Ectodermal cell (in vitro differentiated cells): ENCODE data around the gene UBR4.

Experiments used
- H3K27ac ChIP-seq: 2 replicates; pipeline ENCODE4 v1.7.0; 2013; ENCODE audit warnings: mild to moderate bottlenecking, low read depth, low read length; ENCODE audit not compliant: insufficient read depth, poor library complexity, severe bottlenecking
- H3K27me3 ChIP-seq: 2 replicates; pipeline ENCODE4 v1.7.0; 2013; ENCODE audit warnings: mild to moderate bottlenecking, low read length; ENCODE audit not compliant: insufficient read depth, control insufficient read depth, poor library complexity, severe bottlenecking
- H3K36me3 ChIP-seq: one replicate; pipeline ENCODE4 v1.7.0; 2013; ENCODE audit warnings: low read length; ENCODE audit not compliant: control insufficient read depth, insufficient read depth
- H3K4me1 ChIP-seq: one replicate; pipeline ENCODE4 v1.7.0; 2013; ENCODE audit warnings: low read length; ENCODE audit not compliant: control insufficient read depth, insufficient read depth
- H3K4me3 ChIP-seq: 2 replicates; pipeline ENCODE4 v1.7.0; 2013; ENCODE audit warnings: low read depth, low read length, control low read depth; ENCODE audit not compliant: insufficient read depth
- H3K9me3 ChIP-seq: 2 replicates; pipeline ENCODE4 v1.7.0; 2013; ENCODE audit warnings: mild to moderate bottlenecking, low read length, moderate library complexity; ENCODE audit not compliant: control insufficient read depth
- WGBS, 2 experiments: methylation state at CpG; one replicate each; pipeline ENCODE4 v1.1.7; 2013; ENCODE audit warnings: missing lambda C conversion rate in 2 of 2; 5-methylcytosine and 5-hydroxymethylcytosine counted together

Gene UBR4

DNA sequence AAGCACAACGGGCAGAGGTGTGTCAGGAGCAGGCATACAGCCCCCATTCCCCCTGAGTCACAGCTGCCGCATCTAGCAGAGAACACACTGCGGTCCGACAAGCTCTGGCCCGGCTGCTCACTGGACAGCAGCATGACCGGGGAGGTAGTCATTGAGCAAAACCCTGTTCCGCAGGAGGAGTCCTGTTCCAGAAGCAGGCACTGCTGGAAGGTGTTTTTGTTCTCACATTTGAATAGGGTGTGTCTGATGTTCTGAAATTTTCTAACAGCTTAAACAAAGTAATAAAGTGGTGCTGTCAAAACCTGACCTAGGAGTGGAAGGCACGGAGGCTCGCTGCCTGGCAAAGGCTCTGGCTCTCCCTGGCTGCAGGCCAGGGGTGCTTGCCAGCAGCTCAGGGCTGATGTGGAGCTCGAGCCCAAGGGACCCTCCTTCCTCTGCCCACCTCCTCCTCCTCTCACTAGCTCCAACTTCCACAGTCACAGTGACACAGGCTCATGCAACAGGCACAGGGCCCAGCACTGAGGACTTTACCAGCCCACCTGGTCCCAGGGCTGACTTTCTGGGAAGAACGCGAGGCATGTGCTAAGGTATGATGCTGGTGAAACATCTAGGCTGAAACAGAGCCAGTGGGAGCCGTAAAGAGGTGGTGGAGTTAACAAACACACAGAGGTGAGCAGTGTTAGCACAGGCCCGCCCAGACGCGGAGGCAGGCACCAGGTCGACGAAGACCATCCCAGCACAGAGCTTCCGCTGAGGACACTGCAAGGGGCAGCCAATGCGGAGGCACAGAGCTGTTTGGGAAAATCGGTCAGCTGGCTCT lies 135.0 kb downstream of the UBR4 start:
- WGBS, 2 experiments: 87% methylated on average over 21 of the region's 21 CpGs
- no peaks in the 10 kb centered on the region for H3K9me3 ChIP-seq
- H3K27ac ChIP-seq: no peak overlapping the region
- H3K27me3 ChIP-seq: no peaks in the 10 kb centered on the region
- peaks cover 48% of the 10 kb centered on the region for H3K36me3 ChIP-seq
- peaks cover 9% of the 10 kb centered on the region for H3K4me1 ChIP-seq
- H3K4me3 ChIP-seq: no peak overlapping the region

DNA sequence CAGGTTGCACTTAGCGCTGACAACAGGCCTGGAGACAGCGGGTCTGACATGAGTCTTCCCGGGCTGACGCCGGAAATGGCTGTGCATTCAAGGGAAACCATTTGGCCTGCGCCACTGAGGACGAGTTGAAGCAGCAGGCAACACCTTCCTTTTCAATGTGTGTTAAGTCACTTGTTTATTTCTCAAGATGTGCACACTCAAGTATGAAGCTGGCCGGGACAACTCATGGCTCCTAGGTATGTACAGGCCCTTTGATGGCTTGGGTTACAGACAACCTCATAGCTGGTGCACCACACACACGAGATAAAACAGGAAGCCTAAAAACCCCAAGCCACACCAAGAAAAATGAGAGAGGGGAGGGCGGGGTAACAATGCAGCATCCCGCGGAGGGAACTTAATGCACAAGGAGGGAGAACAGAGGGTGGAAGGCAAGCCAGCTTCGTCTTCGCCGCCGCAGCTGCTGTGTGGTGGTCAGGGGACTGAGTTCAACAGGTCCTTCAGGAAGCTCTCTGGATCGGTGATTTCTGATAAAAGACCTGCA lies 135.6 kb downstream of the UBR4 start:
- Histone ChIP-seq H3K27ac (no peak overlapping the region), H3K4me1 (peaks cover 9% of the 10 kb centered on the region), H3K9me3 (no peaks in the 10 kb centered on the region), H3K27me3 (no peaks in the 10 kb centered on the region), H3K36me3 (peaks cover 42% of the 10 kb centered on the region), H3K4me3 (no peak overlapping the region)
- WGBS, 2 experiments: 94 to 96% methylated on average over 17 of the region's 17 CpGs

DNA sequence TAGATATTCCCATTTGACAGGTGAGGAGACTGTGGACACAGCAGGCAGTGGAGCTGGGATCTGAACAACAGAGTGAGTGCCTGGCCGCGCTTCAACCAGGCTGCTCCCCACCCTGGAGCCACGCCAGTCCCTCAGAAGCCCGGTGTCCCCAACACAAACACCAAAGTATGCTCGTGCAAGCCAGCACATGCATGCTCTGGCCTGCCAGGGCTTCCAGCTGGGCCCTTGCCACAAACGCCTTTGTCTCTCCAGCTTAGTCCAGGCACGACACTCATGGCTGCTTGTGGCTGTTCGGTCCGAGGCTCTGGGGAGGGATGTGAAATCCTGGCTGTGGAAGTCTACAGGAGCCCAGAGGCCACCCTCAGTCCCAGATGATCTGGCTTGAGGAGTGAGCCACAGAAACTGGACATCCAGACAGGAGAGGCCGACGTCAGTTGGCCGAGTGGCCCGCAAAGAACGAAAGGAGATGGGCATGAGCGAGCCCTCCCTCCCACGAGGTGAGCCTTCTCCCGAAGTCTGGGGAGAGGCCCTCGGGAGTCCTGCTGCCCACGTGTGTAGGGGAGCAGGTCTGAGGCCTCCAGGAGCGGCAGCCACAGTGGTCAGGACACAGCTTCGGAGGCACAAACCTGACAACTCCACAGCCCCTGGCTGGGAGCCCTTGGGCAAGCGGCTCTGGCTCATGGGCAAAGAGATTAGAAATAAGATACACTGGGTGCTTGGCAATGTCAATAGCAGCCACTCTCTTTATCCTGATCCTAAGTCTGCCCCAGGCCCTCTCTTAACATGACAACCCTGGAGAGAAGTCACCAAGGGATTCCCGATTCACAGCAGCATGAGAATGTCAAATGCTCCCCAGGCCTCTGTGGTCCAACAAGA lies 136.5 kb downstream of the UBR4 start:
- H3K4me1 ChIP-seq: peaks cover 9% of the 10 kb centered on the region
- no peak overlapping the region for H3K4me3 ChIP-seq
- 92% methylated on average over 23 of the region's 23 CpGs for WGBS, 2 experiments
- H3K9me3 ChIP-seq: no peaks in the 10 kb centered on the region
- H3K27ac ChIP-seq: no peak overlapping the region
- H3K36me3 ChIP-seq: peaks cover 41% of the 10 kb centered on the region
- H3K27me3 ChIP-seq: no peaks in the 10 kb centered on the region

DNA sequence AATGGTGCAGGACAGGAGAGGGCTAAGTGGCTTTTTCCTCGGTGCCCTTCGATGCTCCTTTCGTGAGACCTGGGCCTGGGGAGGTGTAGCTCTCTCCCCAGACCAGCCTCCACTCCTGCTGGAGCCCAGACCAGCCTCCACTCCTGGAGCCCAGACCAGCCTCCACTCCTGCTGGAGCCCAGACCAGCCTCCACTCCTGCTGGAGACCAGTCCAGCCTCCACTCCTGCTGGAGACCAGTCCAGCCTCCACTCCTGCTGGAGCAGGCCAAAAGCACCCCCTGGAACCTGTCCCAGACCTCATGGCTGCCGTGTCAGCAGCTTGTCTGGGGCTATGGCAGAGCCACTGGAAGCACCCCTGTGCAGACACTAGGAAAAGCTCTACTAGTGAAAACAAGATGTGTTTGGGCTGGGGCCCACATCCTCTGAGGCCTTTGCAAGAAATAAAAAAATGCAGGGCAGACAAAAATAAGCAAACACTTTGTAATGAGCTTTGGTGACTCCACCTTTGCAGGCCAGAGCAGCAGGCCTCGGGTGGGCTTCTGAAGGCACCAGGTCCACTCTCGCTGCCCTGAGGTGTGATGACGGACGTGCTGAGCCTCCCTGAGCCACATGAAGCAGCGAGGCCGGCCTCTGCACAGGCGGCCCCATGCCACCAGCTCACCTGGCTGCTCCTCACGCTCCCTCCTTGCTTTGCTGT lies 137.6 kb downstream of the UBR4 start:
- Histone ChIP-seq H3K4me1 (peaks cover 9% of the 10 kb centered on the region), H3K9me3 (no peaks in the 10 kb centered on the region), H3K27me3 (no peaks in the 10 kb centered on the region), H3K27ac (no peak overlapping the region), H3K4me3 (no peak overlapping the region), H3K36me3 (peaks cover 34% of the 10 kb centered on the region)
- WGBS, 2 experiments: 86% methylated on average over 12 of the region's 12 CpGs

DNA sequence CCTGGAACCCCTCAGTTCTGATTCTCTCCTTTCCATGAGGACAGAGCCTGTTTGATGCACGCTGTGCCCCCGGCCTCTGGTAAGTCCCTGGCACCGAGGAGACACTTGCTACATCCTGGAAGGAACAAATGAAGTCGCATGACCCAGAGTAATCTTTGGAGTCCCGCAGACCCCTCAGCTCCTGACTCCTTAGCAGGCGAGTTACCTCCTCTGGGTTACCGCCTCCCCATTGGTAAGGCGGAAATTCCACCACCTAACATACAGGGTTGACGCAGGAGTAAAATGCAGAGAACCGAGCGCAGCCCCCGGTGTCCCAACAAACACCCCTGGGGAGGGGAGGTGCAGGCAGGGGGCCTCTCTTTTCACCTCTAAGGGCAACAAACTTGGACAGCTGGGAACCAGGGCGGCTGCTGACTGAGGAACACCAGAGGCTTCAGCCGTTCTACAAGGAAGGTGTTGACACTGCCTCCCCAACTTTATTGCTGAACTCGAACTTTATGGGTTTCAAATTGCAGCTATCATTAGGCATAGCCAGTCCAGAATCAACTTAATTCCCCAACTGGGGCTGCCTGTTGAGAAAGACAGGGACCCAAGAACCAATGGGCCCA lies 138.3 kb downstream of the UBR4 start:
- WGBS, 2 experiments: 86% methylated on average over 15 of the region's 15 CpGs
- no peaks in the 10 kb centered on the region for H3K9me3 ChIP-seq
- H3K36me3 ChIP-seq: peaks cover 31% of the 10 kb centered on the region
- H3K27ac ChIP-seq: no peak overlapping the region
- H3K4me3 ChIP-seq: no peak overlapping the region
- no peaks in the 10 kb centered on the region for H3K27me3 ChIP-seq
- H3K4me1 ChIP-seq: peaks cover 9% of the 10 kb centered on the region

DNA sequence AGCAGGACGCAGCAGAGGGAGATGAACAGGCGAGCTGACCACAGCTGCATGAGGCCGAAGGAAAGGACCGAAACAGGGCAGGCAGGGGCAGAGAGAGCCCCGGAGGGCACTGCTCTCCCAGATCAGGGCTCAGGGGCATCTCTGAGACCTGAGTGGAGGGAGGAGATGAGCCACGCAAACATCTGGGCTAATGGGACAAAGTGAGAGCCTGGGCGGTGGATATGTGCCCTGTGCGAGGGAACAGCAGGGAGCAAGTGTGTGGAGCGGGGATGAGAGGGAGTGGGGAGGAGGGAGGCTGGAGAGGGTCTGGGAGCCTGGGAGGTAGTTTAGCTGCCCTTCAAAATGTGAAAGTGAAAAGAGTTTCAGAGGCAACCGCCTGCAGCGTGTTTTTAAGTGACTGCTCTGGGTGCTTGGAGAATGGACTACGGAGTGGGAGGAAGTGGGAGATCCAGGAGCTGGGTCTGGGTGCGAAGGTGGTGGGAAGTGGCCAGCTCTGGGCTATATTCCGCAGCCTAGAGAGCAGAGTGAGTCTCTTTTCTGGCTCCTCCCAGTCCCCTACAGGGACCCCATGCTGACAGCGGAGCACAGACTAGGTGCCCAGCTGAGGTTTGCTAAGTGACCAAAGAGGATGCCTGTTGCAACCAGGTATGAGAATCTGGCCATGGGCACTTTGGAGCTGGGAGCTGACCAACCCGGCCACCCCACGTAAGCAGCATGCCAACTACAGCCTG lies 139.0 kb downstream of the UBR4 start:
- 69 to 71% methylated on average over 17 of the region's 17 CpGs for WGBS, 2 experiments
- no peak overlapping the region for H3K27ac ChIP-seq
- no peaks in the 10 kb centered on the region for H3K27me3 ChIP-seq
- H3K9me3 ChIP-seq: no peaks in the 10 kb centered on the region
- peaks cover 24% of the 10 kb centered on the region for H3K36me3 ChIP-seq
- no peak overlapping the region for H3K4me3 ChIP-seq
- H3K4me1 ChIP-seq: peaks cover 9% of the 10 kb centered on the region

DNA sequence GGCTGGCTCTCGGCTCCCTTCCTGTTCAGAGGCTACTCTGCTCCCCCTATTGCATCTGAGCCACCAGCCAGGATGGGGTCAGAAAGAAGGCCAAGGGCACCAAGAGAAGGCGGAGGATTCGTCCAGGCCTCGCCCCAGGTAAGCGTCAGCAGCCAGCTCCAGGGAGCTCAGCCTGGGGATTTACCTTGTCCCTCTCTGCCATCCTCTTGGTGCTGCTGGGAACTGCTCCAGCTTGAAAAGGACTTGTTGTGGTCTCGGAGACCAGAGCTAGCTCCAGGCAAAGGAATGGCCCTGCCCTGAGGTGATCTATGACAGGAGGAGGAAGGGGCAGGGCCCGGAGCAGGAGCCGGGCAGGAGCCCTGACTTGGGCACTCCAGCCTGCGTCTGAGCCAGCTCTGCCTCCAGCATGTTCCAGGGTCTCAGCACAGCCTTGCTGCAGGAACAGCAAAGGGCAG lies 139.8 kb downstream of the UBR4 start:
- 84 to 87% methylated on average over 9 of the region's 9 CpGs for WGBS, 2 experiments
- Histone ChIP-seq H3K4me3 (no peak overlapping the region), H3K36me3 (peaks cover 16% of the 10 kb centered on the region), H3K4me1 (peaks cover 9% of the 10 kb centered on the region), H3K27me3 (no peaks in the 10 kb centered on the region), H3K9me3 (no peaks in the 10 kb centered on the region), H3K27ac (no peak overlapping the region)

DNA sequence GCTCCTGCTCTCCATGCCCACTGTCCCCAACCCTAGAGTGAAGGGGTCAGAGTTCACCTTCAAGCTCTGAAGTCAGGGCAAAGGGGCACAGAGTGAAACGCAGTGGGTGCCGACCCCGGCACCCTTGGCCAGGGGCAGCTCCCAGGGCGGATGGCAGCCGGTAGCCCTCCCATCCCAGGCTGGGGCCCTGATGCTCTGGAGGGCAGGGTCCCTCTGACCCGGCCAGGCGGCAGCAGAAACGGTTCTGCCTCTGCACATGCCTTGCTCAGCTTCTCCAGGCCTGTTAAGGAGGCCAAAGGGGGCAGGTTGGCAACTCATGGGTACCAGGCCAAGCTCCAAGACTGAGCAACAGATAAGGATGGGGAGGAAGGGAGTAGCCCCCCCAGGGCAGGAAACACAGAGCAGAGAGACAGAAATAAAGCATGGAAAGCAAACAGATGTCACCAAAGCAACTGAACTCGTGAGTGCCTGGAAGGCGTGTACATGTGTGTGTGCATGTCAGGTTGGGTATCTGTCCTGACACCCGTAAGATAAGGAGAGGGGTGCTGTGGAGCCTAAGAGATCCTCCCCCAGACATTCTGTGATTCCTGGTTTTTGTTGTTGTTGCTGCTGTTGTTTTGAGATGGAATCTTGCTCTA lies 141.3 kb downstream of the UBR4 start:
- WGBS, 2 experiments: 91 to 94% methylated on average over 11 of the region's 11 CpGs

More for the DNA sequence above, 141.3 kb downstream of the UBR4 start:
- Histone ChIP-seq H3K4me3 (no peak overlapping the region), H3K36me3 (peaks cover 3% of the 10 kb centered on the region), H3K27ac (no peak overlapping the region), H3K9me3 (no peaks in the 10 kb centered on the region), H3K4me1 (peaks cover 9% of the 10 kb centered on the region), H3K27me3 (no peaks in the 10 kb centered on the region)
